GM21381 (cell line): ENCODE data around the gene FAM107A.

Experiments
- ATAC-seq: cut with Tn5 transposase; IDR thresholded peaks from one replicate; pipeline ENCODE4 v1.9.1; 2021; ENCODE audit warnings: mild to moderate bottlenecking, moderate library complexity; ENCODE audit not compliant: unreplicated experiment

Gene FAM107A

DNA sequence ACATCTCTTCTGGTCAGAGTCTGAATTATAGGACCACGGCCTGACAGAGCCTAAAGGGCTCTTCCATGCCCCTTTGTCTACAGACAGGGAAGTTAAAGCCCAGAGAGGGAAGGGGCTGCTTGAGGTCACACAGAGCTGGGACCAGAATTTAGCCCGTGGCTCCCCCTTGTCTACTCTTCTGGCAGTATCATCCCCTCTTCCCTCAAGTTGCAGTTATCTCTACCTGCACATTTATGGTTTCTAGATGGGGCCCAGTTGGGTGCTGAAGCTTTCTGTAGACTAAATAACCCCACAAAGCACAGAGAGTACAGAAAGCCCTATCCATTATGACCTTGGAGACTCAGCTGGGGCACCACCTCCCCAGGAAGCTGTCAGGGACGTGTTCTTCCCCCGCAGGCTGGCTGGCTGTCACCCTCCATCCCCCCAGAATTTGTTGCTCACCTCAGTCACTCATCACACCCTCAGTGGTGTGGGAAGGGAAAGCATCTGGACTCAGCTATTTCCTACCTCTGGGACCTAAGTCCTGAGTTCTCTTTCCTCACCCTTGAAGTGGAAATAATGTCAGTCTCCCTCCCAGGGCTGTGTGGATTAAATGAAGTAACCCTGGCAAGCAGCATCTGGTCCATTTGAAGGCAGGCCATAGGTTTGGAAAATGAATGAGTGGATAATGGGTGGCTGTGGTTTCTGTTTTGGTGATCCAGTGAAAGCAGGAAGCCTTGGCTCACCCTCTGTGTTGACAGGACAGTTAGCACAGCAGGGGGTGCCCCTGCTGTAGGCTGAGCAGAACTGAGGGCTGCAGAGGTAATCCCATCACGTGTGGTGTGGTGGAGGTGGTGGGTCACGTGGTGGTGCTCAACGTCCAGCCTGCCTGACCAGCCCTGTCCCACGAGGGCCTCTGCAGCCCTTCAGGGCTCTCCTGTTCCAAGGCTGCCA, 56.5 kb downstream of the FAM107A start:
- no peak for ATAC-seq

DNA sequence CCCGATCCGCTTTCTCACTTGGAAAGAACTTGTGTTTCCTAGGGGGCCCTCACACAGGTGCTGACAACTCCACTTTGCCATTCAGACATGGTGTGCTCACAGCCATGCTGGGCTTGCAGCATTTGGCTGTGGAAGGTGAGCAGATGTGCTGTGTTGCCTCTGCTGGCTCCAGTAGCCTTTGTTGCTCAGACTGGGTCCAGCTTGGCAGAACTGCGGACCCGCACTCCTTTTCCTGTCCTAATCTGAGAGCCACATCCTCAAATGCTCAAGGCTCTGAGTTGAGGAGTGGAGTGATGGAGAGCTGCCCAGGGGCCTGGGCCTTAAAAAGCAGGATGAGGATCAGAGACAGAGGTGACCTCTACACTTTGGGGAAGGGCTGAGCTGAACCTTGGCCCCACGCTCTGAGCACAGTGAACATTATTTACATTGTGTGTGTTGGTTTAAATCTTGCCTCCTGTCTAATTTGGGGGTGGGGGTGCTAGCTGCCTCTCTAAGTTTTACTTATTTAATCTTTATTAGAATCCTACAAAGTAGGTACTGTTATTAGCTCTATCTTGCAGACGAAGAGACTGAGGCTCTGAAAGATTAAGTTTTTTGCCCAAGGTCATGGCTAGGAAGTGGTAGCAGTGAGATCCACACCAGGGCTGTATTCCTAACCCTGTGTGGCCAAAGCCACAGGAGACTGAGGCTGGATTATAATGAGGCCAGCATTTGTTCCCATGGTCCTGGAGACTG, 57.4 kb downstream of the FAM107A start:
- no peak for ATAC-seq

DNA sequence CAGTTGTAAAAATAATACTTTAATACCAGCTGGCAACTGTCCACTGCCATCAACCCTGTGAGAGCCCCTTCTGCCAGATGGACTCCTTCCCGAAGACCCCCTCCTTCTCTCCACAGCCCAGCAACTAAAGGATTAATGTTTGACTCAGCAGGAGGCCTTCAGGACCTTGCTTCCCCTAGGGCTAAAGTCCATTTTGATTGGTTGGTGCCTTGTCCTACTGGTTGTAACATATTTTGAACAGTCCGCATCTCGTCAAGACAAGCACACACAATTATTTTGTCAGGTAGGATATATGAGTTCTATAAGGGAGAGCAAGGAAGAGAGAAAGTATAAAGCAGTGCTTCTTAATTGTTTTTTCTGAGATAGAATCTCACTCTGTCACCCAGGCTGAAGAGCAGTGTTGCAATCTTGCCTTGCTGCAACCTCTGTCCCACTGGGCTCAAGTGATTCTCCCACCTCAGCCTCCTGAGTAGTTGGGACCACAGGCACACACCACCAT, 58.9 kb downstream of the FAM107A start:
- ATAC-seq, result no peak

DNA sequence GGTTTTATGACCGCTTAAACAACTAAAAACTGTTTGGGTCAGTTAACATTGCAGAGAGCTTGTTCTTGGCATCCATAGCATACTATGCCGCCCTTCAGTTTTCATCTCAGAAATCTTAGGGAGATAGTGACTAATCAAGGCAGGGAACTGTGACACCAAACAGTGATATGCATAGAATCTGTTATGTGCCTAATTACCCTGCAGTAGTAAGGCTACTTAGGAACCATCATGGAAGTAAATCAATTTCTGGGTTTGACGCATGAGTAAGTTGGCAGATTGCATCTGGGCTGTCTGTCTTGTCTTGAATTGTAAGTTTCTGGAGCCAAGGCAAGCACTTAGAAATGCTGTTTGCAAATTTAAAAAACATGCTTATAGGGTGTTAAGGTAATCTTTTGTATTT, 62.8 kb downstream of the FAM107A start:
- ATAC-seq, result no peak
